IMR-90 (cell line): ENCODE data around the gene KCNJ6.

Experiments
- CEBPB ChIP-seq: IDR thresholded peaks from 2 replicates; pipeline ENCODE4 v1.6.1; 2012; ENCODE audit warnings: low read depth, low read length, improper control_type of control experiment
- MAFK ChIP-seq: IDR thresholded peaks from 2 replicates; pipeline ENCODE4 v1.6.1; 2012; ENCODE audit warnings: low read depth, low read length, improper control_type of control experiment
- MXI1 ChIP-seq: IDR thresholded peaks from 2 replicates; pipeline ENCODE4 v1.6.1; 2012; ENCODE audit warnings: low read depth, mild to moderate bottlenecking, low read length, moderate library complexity, borderline replicate concordance
- POLR2A ChIP-seq: IDR thresholded peaks from 2 replicates; pipeline ENCODE4 v1.6.1; 2012; ENCODE audit warnings: mild to moderate bottlenecking, low read depth, low read length
- RCOR1 ChIP-seq: IDR thresholded peaks from 2 replicates; pipeline ENCODE4 v1.6.1; 2012; ENCODE audit warnings: mild to moderate bottlenecking, low read length, improper control_type of control experiment; ENCODE audit not compliant: insufficient replicate concordance
- SMC3 ChIP-seq: fragments of 150-350 bp; IDR thresholded peaks from 2 replicates; pipeline ENCODE4 v1.6.1; 2016; ENCODE audit warnings: low read depth, mild to moderate bottlenecking, antibody characterized with exemption, low read length, moderate library complexity
- USF2 ChIP-seq: fragments of 150-350 bp; IDR thresholded peaks from 2 replicates; pipeline ENCODE4 v1.6.1; 2017; ENCODE audit warnings: mild to moderate bottlenecking, antibody characterized with exemption, low read length, low read depth
- TF ChIP-seq, protein P1 (sequence below): conservative IDR thresholded peaks from 2 replicates; pipeline ENCODE4 v1.5.1; 2012; ENCODE audit warnings: mild to moderate bottlenecking, low read depth, low read length, improper control_type of control experiment

- TF ChIP-seq, protein P1, sequence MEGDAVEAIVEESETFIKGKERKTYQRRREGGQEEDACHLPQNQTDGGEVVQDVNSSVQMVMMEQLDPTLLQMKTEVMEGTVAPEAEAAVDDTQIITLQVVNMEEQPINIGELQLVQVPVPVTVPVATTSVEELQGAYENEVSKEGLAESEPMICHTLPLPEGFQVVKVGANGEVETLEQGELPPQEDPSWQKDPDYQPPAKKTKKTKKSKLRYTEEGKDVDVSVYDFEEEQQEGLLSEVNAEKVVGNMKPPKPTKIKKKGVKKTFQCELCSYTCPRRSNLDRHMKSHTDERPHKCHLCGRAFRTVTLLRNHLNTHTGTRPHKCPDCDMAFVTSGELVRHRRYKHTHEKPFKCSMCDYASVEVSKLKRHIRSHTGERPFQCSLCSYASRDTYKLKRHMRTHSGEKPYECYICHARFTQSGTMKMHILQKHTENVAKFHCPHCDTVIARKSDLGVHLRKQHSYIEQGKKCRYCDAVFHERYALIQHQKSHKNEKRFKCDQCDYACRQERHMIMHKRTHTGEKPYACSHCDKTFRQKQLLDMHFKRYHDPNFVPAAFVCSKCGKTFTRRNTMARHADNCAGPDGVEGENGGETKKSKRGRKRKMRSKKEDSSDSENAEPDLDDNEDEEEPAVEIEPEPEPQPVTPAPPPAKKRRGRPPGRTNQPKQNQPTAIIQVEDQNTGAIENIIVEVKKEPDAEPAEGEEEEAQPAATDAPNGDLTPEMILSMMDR = no peak
- TF ChIP-seq MXI1 = no peak
- no peak for TF ChIP-seq SMC3
- TF ChIP-seq MAFK = no peak
- TF ChIP-seq USF2 = no peak
- no peak for TF ChIP-seq RCOR1
- TF ChIP-seq CEBPB = no peak
- TF ChIP-seq POLR2A = no peak
Observed at GRCh38 chr21:37592496-37592895, 323.8 kb downstream of the KCNJ6 start.
